A375 (cell line): ENCODE measurements around the gene TPRN. TPM values are rescaled to one million over a fixed set of nuclear protein-coding genes. Genes with fewer than 3 reads are reported as not detected.

Experiments used
- small RNA-seq: library from RNA; depleted of rRNA; stranded (forward); fragments of <200 nt; gene quantifications from one replicate; pipeline ENCODE3, GENCODE V24; 2014
- total RNA-seq: library from RNA; depleted of rRNA; stranded (reverse); fragments of >200 nt; shearing (Covaris generic); gene quantifications from 2 replicates; pipeline ENCODE4 v1.2.3, GENCODE V29; 2014; rRNA removed

The TPRN gene, protein sequence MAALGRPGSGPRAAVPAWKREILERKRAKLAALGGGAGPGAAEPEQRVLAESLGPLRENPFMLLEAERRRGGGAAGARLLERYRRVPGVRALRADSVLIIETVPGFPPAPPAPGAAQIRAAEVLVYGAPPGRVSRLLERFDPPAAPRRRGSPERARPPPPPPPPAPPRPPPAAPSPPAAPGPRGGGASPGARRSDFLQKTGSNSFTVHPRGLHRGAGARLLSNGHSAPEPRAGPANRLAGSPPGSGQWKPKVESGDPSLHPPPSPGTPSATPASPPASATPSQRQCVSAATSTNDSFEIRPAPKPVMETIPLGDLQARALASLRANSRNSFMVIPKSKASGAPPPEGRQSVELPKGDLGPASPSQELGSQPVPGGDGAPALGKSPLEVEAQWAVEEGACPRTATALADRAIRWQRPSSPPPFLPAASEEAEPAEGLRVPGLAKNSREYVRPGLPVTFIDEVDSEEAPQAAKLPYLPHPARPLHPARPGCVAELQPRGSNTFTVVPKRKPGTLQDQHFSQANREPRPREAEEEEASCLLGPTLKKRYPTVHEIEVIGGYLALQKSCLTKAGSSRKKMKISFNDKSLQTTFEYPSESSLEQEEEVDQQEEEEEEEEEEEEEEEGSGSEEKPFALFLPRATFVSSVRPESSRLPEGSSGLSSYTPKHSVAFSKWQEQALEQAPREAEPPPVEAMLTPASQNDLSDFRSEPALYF
- total RNA-seq = 14.6 and 16.1 TPM in 2 replicates

DNA sequence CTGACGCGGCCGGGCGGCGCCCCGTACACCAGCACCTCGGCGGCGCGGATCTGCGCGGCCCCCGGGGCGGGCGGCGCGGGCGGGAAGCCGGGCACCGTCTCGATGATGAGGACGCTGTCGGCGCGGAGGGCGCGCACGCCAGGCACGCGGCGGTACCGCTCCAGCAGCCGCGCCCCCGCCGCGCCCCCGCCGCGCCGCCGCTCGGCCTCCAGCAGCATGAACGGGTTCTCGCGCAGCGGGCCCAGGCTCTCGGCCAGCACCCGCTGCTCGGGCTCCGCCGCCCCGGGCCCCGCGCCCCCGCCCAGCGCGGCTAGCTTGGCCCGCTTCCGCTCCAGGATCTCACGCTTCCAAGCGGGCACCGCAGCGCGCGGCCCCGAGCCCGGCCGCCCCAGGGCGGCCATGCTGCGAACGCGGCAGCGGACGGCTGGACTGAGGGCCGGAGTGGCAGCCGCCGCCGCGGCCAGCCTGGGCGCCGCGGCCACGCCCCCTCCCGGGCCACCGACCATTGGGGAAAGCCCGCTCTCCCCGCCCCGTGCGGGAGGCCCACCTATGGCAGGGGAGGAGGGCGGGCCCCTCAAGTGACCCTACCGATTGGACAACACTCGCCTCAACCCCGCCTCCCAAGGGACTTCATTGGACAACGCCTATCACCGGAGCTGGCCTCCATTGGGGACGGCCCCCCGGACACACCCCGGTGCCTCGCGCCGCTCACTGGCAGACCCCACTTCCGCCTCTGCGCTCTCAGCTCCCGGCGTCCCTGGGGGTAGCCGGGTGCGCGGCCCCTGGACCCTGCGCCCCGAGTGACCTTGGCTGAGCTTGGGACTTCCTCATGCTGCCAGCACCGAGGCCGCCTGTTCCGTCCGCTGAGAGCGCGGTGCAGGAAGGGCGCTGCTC is at the start of gene TPRN:
Gene TPRN, minus strand, starts transcription at position 431 of the 894 bp plus-strand sequence. Its CDS starts 30 bp downstream, at position 401.

DNA sequence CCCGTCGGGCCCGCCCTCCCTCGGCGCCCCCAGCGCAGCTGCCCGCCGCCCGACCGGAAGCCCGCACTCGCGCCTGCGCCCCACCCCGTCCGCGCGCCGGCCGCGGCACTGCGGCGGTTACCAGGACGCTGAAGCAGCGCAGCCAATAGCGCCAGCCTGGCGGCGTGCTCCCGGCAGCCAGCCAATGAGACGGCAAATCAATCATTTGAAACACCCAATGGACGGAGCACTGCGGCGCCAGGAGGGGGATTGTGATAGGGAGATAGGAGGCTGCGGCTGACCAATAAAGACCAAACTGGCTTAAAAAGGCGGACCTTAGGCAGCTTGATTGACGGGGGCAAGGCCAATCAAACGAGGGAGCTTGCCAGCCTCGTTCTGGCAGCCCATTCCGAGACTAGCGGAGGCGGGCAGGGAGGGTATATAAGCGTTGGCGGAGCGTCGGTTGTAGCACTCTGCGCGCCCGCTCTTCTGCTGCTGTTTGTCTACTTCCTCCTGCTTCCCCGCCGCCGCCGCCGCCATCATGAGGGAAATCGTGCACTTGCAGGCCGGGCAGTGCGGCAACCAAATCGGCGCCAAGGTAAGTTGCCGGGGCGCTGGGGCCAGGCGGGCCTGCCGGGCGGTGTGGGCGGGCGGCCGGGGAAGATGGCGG is 40.4 kb upstream of the TPRN start, which contains the start of gene TUBB4B:
Gene TUBB4B, plus strand, starts transcription at position 447 of the 649 bp plus-strand sequence. Its CDS starts 74 bp downstream, at position 521.

DNA sequence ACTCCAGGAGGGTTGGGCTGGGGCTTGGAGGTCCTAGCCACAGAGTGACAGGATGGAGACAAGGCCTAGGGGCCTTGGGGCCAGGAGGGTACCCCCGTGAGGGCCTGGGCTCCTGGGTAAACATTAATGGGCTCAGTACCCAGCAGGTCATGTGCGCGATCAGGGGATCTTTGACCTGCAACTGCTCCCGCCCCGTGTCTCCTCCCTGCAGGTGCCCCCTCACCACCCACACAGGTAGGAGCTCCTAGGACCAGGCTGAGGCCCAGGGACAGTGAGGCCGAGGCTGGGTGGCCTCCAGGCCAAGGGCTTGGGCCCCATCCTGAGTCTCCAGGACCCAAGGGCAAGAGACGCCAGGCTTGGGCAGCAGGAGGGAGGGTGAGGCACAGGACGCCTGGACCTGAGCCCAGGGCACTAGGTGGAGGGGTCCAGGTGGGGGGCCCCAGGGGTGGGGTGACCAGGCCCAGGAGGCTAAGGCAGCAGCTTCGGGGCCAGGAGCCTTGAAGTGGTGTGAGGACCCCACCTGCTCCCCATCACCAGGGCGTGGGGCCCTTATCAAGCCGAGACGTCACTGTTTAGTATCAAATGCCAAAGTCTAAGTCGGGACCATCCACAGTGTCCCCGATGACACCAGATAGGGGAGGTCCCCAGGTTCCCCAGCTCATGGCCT is 30.3 kb upstream of the TPRN start, which contains the start of gene SLC34A3:
Gene SLC34A3, plus strand, starts transcription at position 197 of the 667 bp plus-strand sequence. CDS start 802 bp downstream, outside the sequence.

DNA sequence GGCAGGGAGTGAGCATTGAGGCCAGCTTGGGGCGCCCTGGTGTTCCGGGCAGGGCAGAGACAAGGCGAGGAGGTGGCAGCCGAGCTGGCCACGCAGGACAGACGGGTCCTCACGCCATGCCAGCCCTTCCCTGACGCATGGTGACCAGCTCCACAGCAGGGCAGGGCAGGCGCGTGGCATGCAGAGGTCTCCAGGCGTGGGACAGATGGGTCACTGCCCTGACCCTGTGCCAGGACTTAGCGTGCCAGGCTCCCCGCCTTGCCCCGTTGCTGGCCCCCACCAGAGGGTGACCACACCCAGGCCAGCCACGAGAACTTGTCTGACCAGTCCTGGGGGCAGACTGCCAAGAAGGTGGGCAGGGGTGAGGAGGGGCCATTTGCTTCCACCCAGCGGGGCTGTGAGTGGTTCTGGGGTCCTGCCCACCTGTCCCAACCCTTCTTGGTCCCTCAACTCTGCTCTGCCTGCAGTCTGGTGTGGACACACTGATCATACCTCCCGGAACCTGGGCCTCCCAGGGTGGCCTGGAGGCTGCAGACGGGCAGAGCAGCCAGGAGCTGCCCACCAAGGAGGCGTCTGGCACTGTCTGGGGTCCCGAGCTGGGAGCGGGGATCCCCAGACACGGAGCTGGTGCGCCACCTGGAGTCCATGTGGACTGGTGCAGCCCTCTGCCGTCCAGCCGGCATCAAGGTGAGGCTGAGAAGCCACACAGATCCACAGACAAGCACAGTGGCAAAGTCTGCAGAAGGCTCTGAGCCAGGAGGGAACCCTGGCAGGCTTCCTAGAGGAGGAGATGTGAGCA is 26.7 kb upstream of the TPRN start, which contains the start of gene RNF224:
Gene RNF224, plus strand, starts transcription at position 449 of the 799 bp plus-strand sequence. CDS start 834 bp downstream, outside the sequence.

DNA sequence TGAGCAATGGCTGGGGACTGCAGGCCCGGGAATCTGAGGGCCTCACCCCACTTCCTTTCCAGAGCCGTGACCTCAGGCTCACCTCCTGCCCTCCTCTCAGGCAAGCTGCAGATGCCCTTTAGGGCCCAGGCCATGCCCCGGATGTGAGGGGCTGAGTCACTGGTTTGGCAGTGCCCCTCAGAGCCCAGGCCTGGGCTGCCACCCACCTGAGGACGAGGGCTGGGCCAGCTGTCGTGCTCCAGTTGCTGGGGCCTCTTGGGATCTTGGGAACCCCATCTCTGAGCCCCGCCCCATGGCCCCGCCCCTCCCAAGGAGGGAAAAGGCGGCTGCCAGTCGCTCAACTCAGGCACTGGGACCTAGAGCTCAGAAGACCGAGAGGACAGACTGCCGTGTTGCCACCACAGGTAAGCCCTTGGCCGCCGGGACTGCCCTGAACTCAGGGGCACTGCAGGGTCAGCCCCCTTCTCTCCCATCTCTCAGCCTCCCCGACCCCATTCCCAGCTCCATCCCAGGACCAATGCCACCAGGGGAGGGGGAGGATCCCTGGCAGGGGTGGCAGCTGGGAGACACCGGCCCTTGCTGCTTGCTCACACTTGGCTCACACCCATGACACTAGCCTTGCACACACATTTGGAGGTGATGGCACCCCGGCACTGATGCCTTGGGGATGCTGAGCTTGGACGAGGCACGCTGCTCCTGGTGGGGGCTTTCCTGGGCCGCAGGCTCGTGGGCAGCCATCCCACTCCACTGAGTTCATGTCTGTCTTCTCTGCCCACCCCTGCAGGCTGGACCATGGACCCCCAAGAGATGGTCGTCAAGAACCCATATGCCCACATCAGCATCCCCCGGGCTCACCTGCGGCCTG is 24.5 kb upstream of the TPRN start, which contains the start of gene CYSRT1:
Gene CYSRT1, plus strand, starts transcription at position 345 of the 865 bp plus-strand sequence. Its CDS starts 448 bp downstream, at position 793.

DNA sequence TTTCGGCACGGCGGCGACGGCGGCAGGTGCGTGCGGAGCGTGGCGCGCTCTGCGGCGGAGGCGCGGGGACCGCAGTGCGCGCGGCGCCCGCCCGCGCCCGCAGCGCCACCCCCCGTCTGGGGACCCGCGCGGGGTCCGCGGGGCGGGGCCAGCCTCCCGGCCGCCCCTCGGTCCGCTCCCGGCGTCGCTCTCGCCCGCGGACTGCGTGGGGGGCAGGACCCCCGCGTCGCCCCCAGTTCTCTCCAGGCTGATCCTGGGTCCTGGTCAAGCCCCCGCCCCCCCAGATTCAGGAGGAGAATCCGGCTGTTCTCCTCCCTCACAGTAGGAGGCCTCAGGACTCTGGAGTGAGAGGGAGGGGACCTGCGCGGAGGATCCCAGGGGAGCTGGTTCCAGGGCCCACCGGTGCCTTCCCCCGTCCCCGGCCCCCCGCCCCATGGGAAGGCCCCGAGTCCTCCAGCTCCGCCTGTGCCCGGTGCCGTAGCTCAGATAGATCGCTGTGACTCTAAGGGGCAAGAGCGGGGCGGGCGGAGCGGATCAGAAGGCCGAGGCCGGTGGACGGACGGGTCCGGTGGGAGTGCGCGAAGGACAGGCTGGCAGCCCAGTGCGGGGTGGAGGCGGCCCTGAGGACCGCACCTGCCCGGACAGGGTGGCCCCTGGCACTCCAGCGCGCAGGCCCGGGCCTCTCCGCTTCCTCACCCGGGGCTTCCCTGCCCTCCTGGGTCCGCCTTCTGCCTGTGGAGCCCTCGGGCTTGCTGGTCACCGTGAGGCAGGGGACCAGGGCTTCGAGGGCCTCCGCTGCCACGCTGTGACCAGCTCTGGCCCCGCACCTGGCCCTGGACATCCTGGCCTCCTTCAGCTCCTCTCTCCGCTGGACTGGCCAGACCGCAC is 21.9 kb upstream of the TPRN start, which contains the start of gene RNF208:
Gene RNF208, minus strand, starts transcription at position 51 of the 888 bp plus-strand sequence. CDS start 1,028 bp downstream, outside the sequence.

DNA sequence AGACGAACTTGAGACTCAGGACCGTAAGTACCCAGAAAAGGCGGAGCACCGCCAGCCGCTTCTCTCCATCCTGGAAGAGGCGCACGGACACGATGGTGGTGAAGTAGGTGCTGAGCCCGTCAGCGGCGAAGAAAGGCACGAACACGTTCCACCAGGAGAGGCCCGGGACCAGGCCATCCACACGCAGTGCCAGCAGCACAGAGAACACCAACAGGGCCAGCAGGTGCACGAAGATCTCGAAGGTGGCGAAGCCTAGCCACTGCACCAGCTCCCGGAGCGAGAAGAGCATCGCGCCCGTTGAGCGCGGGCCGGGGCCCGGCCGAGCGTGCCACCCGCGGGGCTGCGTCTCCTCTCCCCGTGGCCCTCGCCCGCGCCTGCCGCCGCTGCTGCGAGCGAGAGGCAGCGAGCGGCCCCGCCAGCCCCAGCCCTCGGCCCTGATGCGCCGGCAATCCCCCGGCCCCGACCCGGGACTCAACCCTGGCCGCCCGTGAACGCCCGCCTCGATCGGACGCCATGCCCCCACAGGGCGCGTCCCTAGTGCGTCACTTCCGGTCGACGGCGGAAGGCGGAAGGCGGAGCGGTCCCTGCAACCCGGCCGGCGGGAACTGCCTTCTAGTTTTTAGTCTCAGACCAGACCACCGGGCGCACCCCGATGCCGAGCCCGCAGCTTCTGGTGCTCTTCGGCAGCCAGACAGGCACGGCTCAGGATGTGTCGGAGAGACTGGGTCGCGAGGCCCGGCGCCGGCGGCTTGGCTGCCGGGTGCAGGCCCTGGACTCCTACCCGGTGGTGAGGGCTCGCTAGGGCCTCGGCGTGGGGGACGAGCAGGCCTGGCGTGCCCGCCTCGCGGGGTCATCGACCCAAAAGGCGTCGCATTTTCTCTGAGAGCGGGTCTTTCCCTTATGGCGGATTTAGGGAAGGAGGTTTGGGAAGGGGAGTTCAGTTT is 4.9 kb upstream of the TPRN start, which contains the start of the genes NDOR1 and TMEM203:
Gene NDOR1, plus strand, starts transcription at position 575 of the 944 bp plus-strand sequence. Its CDS starts 78 bp downstream, at position 653.
Gene TMEM203, minus strand, starts transcription at position 523 of the 944 bp plus-strand sequence. Its CDS starts 234 bp downstream, at position 289.

DNA sequence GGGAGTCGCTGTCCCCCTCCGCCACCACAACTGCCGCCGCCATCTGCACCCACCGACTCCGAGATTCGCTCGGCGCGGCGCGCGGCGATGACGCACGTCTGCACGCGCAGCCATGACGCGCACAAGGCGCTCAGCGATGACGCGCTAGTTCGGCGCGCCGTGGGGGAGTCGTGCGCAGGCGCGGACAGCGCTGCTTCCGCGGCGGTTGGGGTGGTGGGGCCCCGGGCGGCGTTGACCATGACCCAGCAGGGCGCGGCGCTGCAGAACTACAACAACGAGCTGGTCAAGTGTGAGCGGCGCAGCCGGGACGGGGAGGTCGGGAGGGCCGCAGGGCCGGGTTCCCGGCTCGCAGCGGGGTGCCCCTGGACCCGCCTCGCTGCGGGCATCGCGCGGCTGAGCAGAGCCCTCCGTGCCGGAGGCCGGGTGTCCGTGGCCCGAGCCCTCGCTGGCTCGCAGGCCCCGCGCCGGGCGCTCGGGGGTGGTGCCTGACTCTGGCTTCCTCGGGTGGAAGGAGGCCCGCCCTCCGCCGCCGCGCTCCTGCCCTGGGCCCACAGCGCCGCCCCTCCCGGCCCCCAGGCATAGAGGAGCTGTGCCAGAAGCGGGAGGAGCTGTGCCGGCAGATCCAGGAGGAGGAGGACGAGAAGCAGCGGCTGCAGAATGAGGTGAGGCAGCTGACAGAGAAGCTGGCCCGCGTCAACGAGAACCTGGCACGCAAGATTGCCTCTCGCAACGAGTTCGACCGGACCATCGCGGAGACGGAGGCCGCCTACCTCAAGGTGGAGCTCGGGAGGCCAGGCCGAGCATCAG is 11.8 kb downstream of the TPRN start, which contains the start of the genes ANAPC2 and SSNA1:
Gene ANAPC2, minus strand, starts transcription at position 71 of the 807 bp plus-strand sequence. Its CDS starts 28 bp downstream, at position 43.
Gene SSNA1, plus strand, starts transcription at position 187 of the 807 bp plus-strand sequence. Its CDS starts 51 bp downstream, at position 238.

DNA sequence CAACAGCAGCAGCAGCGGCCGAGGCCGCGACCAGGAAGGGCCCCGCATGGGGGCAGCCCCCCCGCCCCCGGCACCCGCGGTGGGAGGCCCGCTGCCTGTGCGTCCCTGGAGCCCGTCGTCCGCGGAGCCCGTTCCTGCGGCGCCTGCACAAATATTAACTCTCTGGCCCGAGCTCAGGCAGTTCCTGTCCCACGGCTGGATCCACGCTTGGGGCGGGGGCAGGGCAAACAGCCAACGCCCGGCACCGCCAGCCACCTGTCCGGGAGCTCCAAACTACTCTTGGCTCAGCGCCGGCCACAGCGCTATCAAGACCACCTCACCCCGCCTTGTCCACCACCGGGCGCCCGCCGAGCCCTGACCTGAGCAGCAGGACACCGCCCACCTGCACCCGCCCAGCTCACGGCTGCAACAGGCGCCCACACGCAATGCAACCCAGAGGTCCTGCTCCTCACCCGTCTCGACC is 30.6 kb downstream of the TPRN start, which contains the start of gene LRRC26:
Gene LRRC26, minus strand, starts transcription at position 156 of the 463 bp plus-strand sequence. Its CDS starts 108 bp downstream, at position 48.

Small RNA genes within 50 kb of the gene (small RNA-seq; reads per million reads assigned to genes)
- gene MIR3621 = not detected

Other genes with a start within 250 kb of the TPRN start
- 1.1 TPM in 1 of 2 replicates, not detected in the other for gene LCN12, start 248.5 kb downstream of the TPRN start, total RNA-seq
- gene PTGDS, start 223.2 kb downstream of the TPRN start, total RNA-seq = 1.4 TPM in 1 of 2 replicates, not detected in the other
- gene LCNL1, start 217.7 kb downstream of the TPRN start, total RNA-seq = not detected in 2 replicates
- gene PAXX, start 208.3 kb downstream of the TPRN start, total RNA-seq = 93.9 and 103 TPM in 2 replicates
- 0.19 TPM in 1 of 2 replicates, not detected in the other for gene CLIC3, start 204.2 kb downstream of the TPRN start, total RNA-seq
- gene ABCA2, start 172.5 kb downstream of the TPRN start, total RNA-seq = 14.3 and 21.6 TPM in 2 replicates
- gene FUT7, start 168.7 kb downstream of the TPRN start, total RNA-seq = not detected in 2 replicates
- gene NPDC1, start 154.6 kb downstream of the TPRN start, total RNA-seq = 20.1 and 25.3 TPM in 2 replicates
- gene ENTPD2, start 146.7 kb downstream of the TPRN start, total RNA-seq = not detected in 2 replicates
- gene SAPCD2, start 130.2 kb downstream of the TPRN start, total RNA-seq = 26.8 and 28.7 TPM in 2 replicates
- 4.7 and 4.8 TPM in 2 replicates for gene UAP1L1, start 123.2 kb downstream of the TPRN start, total RNA-seq
- 56.8 and 72.2 TPM in 2 replicates for gene MAN1B1, start 113.8 kb downstream of the TPRN start, total RNA-seq
- 111 and 150 TPM in 2 replicates for gene DPP7, start 86.0 kb downstream of the TPRN start, total RNA-seq
- not detected in 2 replicates for gene GRIN1, start 61.6 kb downstream of the TPRN start, total RNA-seq
- gene LRRC26, start 30.7 kb downstream of the TPRN start, total RNA-seq = not detected in 2 replicates
- gene TMEM210, start 28.7 kb downstream of the TPRN start, total RNA-seq = not detected in 2 replicates
- 26.1 and 32.6 TPM in 2 replicates for gene ANAPC2, start 12.2 kb downstream of the TPRN start, total RNA-seq
- 111 and 115 TPM in 2 replicates for gene SSNA1, start 12.1 kb downstream of the TPRN start, total RNA-seq
- 39.9 and 43.5 TPM in 2 replicates for gene TMEM203, start 4.9 kb upstream of the TPRN start, total RNA-seq
- 19.3 and 30.1 TPM in 2 replicates for gene NDOR1, start 5.0 kb upstream of the TPRN start, total RNA-seq
- gene RNF208, start 21.5 kb upstream of the TPRN start, total RNA-seq = 0.61 and 1.5 TPM in 2 replicates
- 0.29 and 0.98 TPM in 2 replicates for gene CYSRT1, start 24.4 kb upstream of the TPRN start, total RNA-seq
- 0.05 and 0.94 TPM in 2 replicates for gene RNF224, start 26.8 kb upstream of the TPRN start, total RNA-seq
- gene SLC34A3, start 30.2 kb upstream of the TPRN start, total RNA-seq = not detected in 2 replicates
- 287 and 331 TPM in 2 replicates for gene TUBB4B, start 40.5 kb upstream of the TPRN start, total RNA-seq
- gene STPG3, start 50.5 kb upstream of the TPRN start, total RNA-seq = not detected in 2 replicates
- gene NELFB, start 54.6 kb upstream of the TPRN start, total RNA-seq = 51.1 and 51.2 TPM in 2 replicates
- gene TOR4A, start 77.0 kb upstream of the TPRN start, total RNA-seq = 6.9 and 8.7 TPM in 2 replicates
- gene NRARP, start 101.5 kb upstream of the TPRN start, total RNA-seq = 0.11 TPM in 1 of 2 replicates, not detected in the other
- gene EXD3, start 222.4 kb upstream of the TPRN start, total RNA-seq = 3.9 and 4.8 TPM in 2 replicates
- gene NOXA1, start 222.7 kb upstream of the TPRN start, total RNA-seq = 0.56 and 1.2 TPM in 2 replicates
- gene ENTPD8, start 240.6 kb upstream of the TPRN start, total RNA-seq = 0.21 TPM in 1 of 2 replicates, not detected in the other